GM10847 (cell line): ENCODE data around the gene ZNF385A.

Experiments used
- POLR2A ChIP-seq: IDR thresholded peaks from 2 replicates; pipeline ENCODE4 v1.6.1; 2011; ENCODE audit not compliant: insufficient read length; ENCODE audit errors: extremely low read depth

Gene ZNF385A

GRCh38 chr12:54389134-54389508 lies 4.6 kb upstream of the ZNF385A start:
- TF ChIP-seq POLR2A: no peak

- TF ChIP-seq POLR2A: no peak
Measured at GRCh38 chr12:54388237-54389133, 4.0 kb upstream of the ZNF385A start.

DNA sequence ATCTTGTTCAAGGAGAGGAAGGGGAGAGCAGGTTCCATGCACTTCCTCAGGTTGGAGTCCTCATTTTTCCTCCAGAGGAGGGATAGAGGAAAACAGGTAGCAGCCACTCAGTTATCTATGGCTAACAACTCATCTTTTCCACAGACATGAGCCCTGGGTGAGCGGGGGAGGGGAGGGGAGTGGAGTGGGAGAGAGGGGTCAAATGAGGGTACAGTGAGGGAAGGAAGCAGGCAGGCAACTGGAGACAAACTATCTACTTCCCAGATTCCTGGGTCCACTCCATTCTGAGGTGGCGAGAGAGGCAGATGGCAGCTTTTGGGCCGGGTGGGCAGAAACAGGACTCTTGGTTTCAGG lies 2.6 kb upstream of the ZNF385A start:
- TF ChIP-seq POLR2A: no peak

DNA sequence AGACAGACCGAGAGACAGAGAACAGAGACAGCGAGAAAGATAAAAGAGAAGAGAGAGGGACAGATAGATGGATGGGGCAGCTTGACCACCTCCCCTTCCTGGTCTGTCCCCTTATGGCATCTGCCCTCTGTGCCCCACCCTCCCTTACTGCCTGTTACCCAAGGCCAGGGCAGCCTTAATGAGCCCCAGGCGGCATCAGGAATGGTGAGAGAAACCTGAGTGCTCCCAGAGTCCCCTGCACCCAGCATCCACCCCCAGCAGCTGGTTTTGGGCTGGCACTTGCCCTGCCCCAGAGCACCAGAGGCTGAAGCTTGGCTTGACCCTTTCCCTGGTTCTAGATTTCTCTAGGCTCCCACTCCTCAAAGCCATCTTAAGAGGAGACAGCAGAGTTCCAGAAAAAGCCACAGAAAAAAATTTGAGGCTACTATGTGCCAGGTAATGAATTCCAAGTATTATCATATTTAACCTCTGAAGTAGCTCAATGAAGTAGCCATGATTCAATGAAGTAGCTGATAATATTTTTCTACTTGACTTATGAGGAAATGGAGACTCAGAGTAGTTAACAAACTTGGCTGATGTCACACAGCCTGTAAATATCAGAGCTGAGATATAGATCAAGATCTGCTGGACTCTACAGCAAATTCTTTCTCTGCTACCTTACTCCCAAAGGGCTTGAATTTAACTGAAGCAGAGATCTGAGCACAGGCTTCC lies 2.0 kb upstream of the ZNF385A start:
- TF ChIP-seq POLR2A: no peak

GRCh38 chr12:54385251-54385914 lies 850 bp upstream of the ZNF385A start:
- TF ChIP-seq POLR2A: no peak

- TF ChIP-seq POLR2A: no peak
Measured at GRCh38 chr12:54383041-54383609, 1.4 kb downstream of the ZNF385A start.

- TF ChIP-seq POLR2A: no peak
Measured at GRCh38 chr12:54381136-54381535, 3.4 kb downstream of the ZNF385A start.

DNA sequence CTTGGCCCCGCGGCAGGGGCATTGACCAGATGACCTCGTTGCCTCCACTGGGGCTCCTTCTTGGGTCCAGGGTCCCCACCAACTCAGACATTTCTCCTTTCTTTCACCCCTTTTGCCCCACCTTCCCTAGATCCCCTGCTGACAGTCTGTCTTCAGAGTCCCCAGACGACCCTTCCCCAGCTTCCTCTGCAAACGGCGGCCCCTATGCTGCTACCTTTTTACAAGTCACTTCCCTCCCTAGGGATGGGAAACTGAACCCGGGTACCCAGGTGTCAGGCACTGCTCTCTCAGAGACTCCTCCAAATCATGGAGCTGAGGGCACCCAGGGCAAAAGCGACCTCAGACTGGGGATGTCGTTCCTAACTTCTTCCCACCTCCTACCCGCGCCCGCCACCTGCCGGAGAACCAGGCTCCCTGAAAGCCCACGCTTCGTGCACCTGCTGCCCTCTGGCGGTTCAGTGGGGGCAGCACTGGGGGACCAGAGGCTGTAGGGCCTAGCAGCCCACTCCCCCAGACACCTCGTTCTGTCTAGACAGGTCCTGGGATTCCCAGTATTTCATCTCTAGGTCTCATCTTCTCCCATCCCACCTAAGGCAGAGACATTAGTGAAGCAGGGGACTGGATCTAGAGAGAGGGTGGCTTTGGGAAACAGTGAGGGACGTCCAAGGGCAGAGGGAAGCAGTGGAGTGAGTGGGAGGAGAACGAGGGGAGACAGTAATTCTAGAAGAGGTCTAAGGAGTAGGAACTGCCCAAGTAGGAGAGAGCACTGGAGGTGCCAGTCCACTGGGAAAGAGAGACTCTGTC lies 4.9 kb downstream of the ZNF385A start:
- TF ChIP-seq POLR2A: no peak

- no peak for TF ChIP-seq POLR2A
Measured at GRCh38 chr12:54378796-54379397, 5.6 kb downstream of the ZNF385A start.

GRCh38 chr12:54377797-54378515 lies 6.6 kb downstream of the ZNF385A start:
- TF ChIP-seq POLR2A: no peak

DNA sequence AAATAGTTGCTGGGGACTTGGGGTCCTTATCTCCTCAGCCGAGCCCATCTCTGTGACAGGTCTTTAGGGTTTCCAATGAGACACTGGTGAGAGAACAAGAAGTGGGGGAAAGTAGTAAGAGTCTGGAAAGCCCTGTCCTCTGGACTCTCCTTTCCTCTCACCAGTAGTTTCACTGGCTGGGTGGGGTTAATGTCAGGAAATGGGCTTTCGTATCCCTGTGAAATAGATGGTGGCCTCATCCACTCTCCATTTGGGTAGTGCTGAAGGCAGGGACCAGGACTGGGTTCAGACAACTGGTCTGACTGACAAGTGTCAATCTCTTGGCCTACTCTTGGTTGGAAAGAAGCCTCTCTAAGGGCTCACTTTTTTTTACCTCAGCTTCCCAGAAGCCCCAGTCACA lies 7.5 kb downstream of the ZNF385A start:
- no peak for TF ChIP-seq POLR2A

GRCh38 chr12:54376596-54376995 lies 7.9 kb downstream of the ZNF385A start:
- TF ChIP-seq POLR2A: no peak

- TF ChIP-seq POLR2A: no peak
Measured at GRCh38 chr12:54375259-54375579, 9.3 kb downstream of the ZNF385A start.
